ENCODE data around the gene ETNPPL. TPM values are rescaled to one million over a fixed set of nuclear protein-coding genes. Genes with fewer than 3 reads are reported as not detected.

ETNPPL gene
- total RNA-seq, 1 donor: not detected

GRCh38 chr4:108742451-108743420 lies 20.1 kb downstream of the ETNPPL start:
- no peak for DNase-seq (ENCODE audit: insufficient read length, low spot score, missing footprints)
- no peaks in the 10 kb centered on the region for H3K9me3 ChIP-seq (ENCODE audit: low read depth, low read length)
- no peaks in the 10 kb centered on the region for H4K20me1 ChIP-seq (ENCODE audit: insufficient read depth, low read length)
- H3K4me1 ChIP-seq (ENCODE audit: insufficient read depth, low read length): no peaks in the 10 kb centered on the region
- no peak overlapping the region for H3K4me2 ChIP-seq (ENCODE audit: insufficient read depth, low read length)
- no peak for TF ChIP-seq CTCF (IDR thresholded peaks at IDR 0.05; ENCODE audit: extremely low read depth, low read depth, low read length)
- no peak overlapping the region for H3K4me3 ChIP-seq (ENCODE audit: insufficient read depth, low read length)
- no peak overlapping the region for H2AFZ ChIP-seq (ENCODE audit: low read length)
- H3K27me3 ChIP-seq (ENCODE audit: insufficient read depth, low read length): no peaks in the 10 kb centered on the region
- H3K27ac ChIP-seq (ENCODE audit: low read depth, low read length): no peak overlapping the region
- H3K79me2 ChIP-seq (ENCODE audit: insufficient read depth, low read length): no peaks in the 10 kb centered on the region
- H3K36me3 ChIP-seq (ENCODE audit: insufficient read depth, low read length): no peaks in the 10 kb centered on the region

DNA sequence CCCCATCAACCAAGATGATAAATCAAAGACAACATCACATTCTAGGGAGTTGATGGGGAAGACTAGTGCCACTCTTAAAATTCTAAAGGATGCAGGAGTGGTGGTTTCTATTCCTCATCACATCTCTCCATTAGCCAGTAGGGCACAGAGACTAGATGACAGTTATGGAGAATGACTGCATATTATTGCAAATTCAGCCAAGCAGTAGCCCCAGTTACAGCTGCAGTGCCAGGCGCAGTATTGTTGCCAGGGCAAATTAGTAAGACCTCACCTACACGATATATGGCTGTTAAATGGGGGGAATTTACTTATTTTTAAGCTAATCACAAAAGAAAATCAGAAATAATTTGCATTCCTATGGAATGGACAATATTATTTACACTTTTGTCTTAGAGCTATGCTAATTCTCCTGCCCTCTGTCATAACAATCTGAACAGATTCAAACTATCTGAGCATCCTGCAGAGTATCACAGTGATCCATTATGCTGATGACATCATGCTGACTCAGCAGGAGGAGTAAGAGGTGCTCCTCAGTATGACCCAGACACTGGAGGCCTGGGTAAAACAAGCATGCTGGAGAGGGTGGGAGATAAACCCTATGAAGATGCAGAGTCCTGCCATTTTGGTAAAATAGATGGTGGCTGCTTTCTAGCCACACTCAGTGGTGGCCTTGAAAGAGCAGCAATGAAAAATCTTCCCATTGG lies 24.7 kb downstream of the ETNPPL start:
- Histone ChIP-seq H3K9me3 (ENCODE audit: low read depth, low read length) (no peaks in the 10 kb centered on the region), H2AFZ (ENCODE audit: low read length) (no peak overlapping the region), H3K79me2 (ENCODE audit: insufficient read depth, low read length) (no peaks in the 10 kb centered on the region), H3K36me3 (ENCODE audit: insufficient read depth, low read length) (no peaks in the 10 kb centered on the region), H3K4me1 (ENCODE audit: insufficient read depth, low read length) (no peaks in the 10 kb centered on the region), H4K20me1 (ENCODE audit: insufficient read depth, low read length) (no peaks in the 10 kb centered on the region), H3K4me3 (ENCODE audit: insufficient read depth, low read length) (no peak overlapping the region), H3K27ac (ENCODE audit: low read depth, low read length) (no peak overlapping the region), H3K4me2 (ENCODE audit: insufficient read depth, low read length) (no peak overlapping the region), H3K27me3 (ENCODE audit: insufficient read depth, low read length) (no peaks in the 10 kb centered on the region)
- DNase-seq (ENCODE audit: insufficient read length, low spot score, missing footprints): no peak
- TF ChIP-seq CTCF (IDR thresholded peaks at IDR 0.05; ENCODE audit: extremely low read depth, low read depth, low read length): no peak

DNA sequence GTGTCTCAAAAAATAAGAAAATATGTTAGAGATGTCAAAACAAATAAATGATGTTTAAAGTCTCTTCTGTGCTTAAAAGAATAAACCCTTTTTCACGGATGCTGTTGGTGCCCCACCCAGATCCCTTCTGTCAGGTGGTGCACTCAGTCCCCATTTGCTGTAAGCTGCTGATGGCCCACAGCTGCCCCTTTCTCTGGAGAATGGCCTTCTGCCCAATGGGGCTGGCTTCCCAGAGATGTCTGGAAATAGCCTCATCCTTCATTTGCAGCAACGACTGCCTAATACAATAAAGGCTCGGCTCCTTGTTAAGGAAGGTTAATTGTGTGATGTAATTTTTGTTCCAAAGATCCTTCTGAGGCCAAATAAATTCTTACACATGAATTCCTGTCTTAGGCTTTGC lies 31.8 kb downstream of the ETNPPL start:
- H3K9me3 ChIP-seq (ENCODE audit: low read depth, low read length): no peaks in the 10 kb centered on the region
- H3K4me1 ChIP-seq (ENCODE audit: insufficient read depth, low read length): no peaks in the 10 kb centered on the region
- H3K4me2 ChIP-seq (ENCODE audit: insufficient read depth, low read length): no peak overlapping the region
- DNase-seq (ENCODE audit: insufficient read length, low spot score, missing footprints): no peak
- no peak overlapping the region for H3K27ac ChIP-seq (ENCODE audit: low read depth, low read length)
- TF ChIP-seq CTCF (IDR thresholded peaks at IDR 0.05; ENCODE audit: extremely low read depth, low read depth, low read length): no peak
- no peaks in the 10 kb centered on the region for H4K20me1 ChIP-seq (ENCODE audit: insufficient read depth, low read length)
- H3K27me3 ChIP-seq (ENCODE audit: insufficient read depth, low read length): no peaks in the 10 kb centered on the region
- no peak overlapping the region for H2AFZ ChIP-seq (ENCODE audit: low read length)
- H3K79me2 ChIP-seq (ENCODE audit: insufficient read depth, low read length): no peaks in the 10 kb centered on the region
- H3K36me3 ChIP-seq (ENCODE audit: insufficient read depth, low read length): no peaks in the 10 kb centered on the region
- no peak overlapping the region for H3K4me3 ChIP-seq (ENCODE audit: insufficient read depth, low read length)

DNA sequence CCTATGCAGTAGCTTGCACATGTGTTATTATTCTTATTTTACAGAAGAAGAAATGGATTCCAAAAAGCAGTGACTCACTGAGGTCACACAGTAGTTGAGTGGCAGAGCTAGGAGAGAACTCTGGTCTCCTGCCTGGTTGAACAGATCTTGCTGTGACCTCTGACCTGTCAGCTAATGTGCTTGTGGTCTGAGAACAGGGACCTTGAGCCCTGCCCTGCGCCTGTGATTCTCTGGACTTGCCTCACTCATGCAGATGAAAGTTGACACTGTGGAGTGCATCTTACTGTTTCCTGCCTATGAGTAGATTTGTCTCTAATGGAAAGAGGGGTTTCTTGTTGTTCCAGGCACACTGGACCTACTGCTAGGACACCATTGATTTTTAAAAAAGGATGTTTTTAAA lies 32.3 kb downstream of the ETNPPL start:
- no peak overlapping the region for H3K4me3 ChIP-seq (ENCODE audit: insufficient read depth, low read length)
- H3K27ac ChIP-seq (ENCODE audit: low read depth, low read length): no peak overlapping the region
- no peak overlapping the region for H2AFZ ChIP-seq (ENCODE audit: low read length)
- no peaks in the 10 kb centered on the region for H3K79me2 ChIP-seq (ENCODE audit: insufficient read depth, low read length)
- H4K20me1 ChIP-seq (ENCODE audit: insufficient read depth, low read length): no peaks in the 10 kb centered on the region
- no peak overlapping the region for H3K4me2 ChIP-seq (ENCODE audit: insufficient read depth, low read length)
- TF ChIP-seq CTCF (IDR thresholded peaks at IDR 0.05; ENCODE audit: extremely low read depth, low read depth, low read length): no peak
- no peak for DNase-seq (ENCODE audit: insufficient read length, low spot score, missing footprints)
- H3K9me3 ChIP-seq (ENCODE audit: low read depth, low read length): no peaks in the 10 kb centered on the region
- H3K4me1 ChIP-seq (ENCODE audit: insufficient read depth, low read length): no peaks in the 10 kb centered on the region
- no peaks in the 10 kb centered on the region for H3K27me3 ChIP-seq (ENCODE audit: insufficient read depth, low read length)
- no peaks in the 10 kb centered on the region for H3K36me3 ChIP-seq (ENCODE audit: insufficient read depth, low read length)

Measured in osteoblast (primary cell).